CD4-positive, alpha-beta T cell (primary cell): ENCODE data around the gene KCTD21. TPM values are rescaled to one million over a fixed set of nuclear protein-coding genes. Genes with fewer than 3 reads are reported as not detected.

Experiments used
- ATAC-seq: fragments of 200-7000 bp; cut with Tn5 transposase; one replicate; pipeline ENCODE4 v1.10.0; 2022; ENCODE audit warnings: mild to moderate bottlenecking; ENCODE audit not compliant: poor library complexity
- CTCF ChIA-PET: fragments of 350-600 bp; sonication (Branson Sonifier 250); formaldehyde crosslinking; loops from one replicate; lab custom pipeline; 2021; ENCODE audit warnings: antibody characterized with exemption, inconsistent platforms; lab: Charles Lee
- POLR2A ChIA-PET: fragments of 350-600 bp; sonication (Branson Sonifier 250); formaldehyde crosslinking; loops from one replicate; lab custom pipeline; 2021; ENCODE audit warnings: antibody characterized with exemption, inconsistent platforms; lab: Charles Lee
- DNase-seq, 14 experiments: peaks; one replicate each; pipeline ENCODE4 v3.0.0-alpha.2; 2013 to 2020; ENCODE audit warnings: mixed read lengths in 2 of 14
- H3K27ac ChIP-seq, 2 donors: one replicate each; pipeline versions ENCODE4 v1.5.1 to v1.7.0; 2013; ENCODE audit warnings: low read length in 2 of 2, low read depth in 1 of 2, mild to moderate bottlenecking in 1 of 2
- H3K27me3 ChIP-seq, 2 experiments: 1 replicate in 1 of 2; 2 replicates in 1 of 2; pipeline versions ENCODE4 v1.6.1 to v1.7.0; 2013; ENCODE audit warnings: low read length in 2 of 2, control low read depth in 1 of 2, mild to moderate bottlenecking in 1 of 2, moderate library complexity in 1 of 2; ENCODE audit not compliant: insufficient read depth in 2 of 2, control insufficient read depth in 1 of 2
- H3K36me3 ChIP-seq: one replicate; pipeline ENCODE4 v1.6.1; 2013; ENCODE audit warnings: low read length, control low read depth; ENCODE audit not compliant: insufficient read depth
- H3K4me1 ChIP-seq: one replicate; pipeline ENCODE4 v1.6.1; 2013; ENCODE audit warnings: low read length, control low read depth; ENCODE audit not compliant: insufficient read depth
- H3K4me3 ChIP-seq: one replicate; pipeline ENCODE4 v1.5.1; 2013; ENCODE audit warnings: mild to moderate bottlenecking, low read length, moderate library complexity
- H3K9me3 ChIP-seq, 2 experiments: 1 replicate in 1 of 2; 2 replicates in 1 of 2; pipeline versions ENCODE4 v1.6.1 to v1.7.0; 2013; ENCODE audit warnings: low read length in 2 of 2, mild to moderate bottlenecking in 2 of 2, control low read depth in 1 of 2, moderate library complexity in 1 of 2; ENCODE audit not compliant: control insufficient read depth in 1 of 2, insufficient read depth in 1 of 2
- H3K27ac Mint-ChIP-seq: one replicate; pipeline ENCODE4 v1.8.0; 2020; ENCODE audit warnings: mixed read lengths
- H3K27me3 Mint-ChIP-seq: one replicate; pipeline ENCODE4 v1.8.0; 2021; ENCODE audit warnings: mixed read lengths
- H3K36me3 Mint-ChIP-seq: one replicate; pipeline ENCODE4 v1.8.0; 2021; ENCODE audit warnings: low read depth, mixed read lengths
- H3K4me1 Mint-ChIP-seq: one replicate; pipeline ENCODE4 v1.8.0; 2021; ENCODE audit warnings: low read depth, mixed read lengths
- H3K4me3 Mint-ChIP-seq: one replicate; pipeline ENCODE4 v1.8.0; 2020; ENCODE audit warnings: mild to moderate bottlenecking, mixed read lengths
- H3K9me3 Mint-ChIP-seq: one replicate; pipeline ENCODE4 v1.8.0; 2020; ENCODE audit warnings: mixed read lengths
- CTCF ChIP-seq: fragments of 200-600 bp; IDR thresholded peaks from one replicate; pipeline ENCODE4 v1.8.0; 2022; ENCODE audit warnings: antibody characterized with exemption, mild to moderate bottlenecking
- intact Hi-C, 2 experiments: fragments of 100-400 bp; cut with DNase I in 1 of 2; cut with micrococcal nuclease in 1 of 2; formaldehyde crosslinking; loops; one replicate each; pipeline versions ENCODE4 v1.15.1 to v1.9.0; 2023 to 2025; cut with DNase I, micrococcal nuclease
- total RNA-seq, 174 experiments: library from RNA in 2 of 174; stranded (reverse) in 2 of 174; gene quantifications; one replicate each; pipeline ENCODE4 v1.2.3 and lab custom pipeline; 2021 to 2026

KCTD21 gene
- total RNA-seq, 2 experiments from 2014 or later, result 3.5 to 6.5 TPM

- Mint-ChIP-seq H3K4me3 (no peak overlapping the region), H3K27me3 (no peaks in the 10 kb centered on the region), H3K9me3 (no peaks in the 10 kb centered on the region), H3K36me3 (peaks cover 79% of the 10 kb centered on the region), H3K4me1 (peaks cover 23% of the 10 kb centered on the region), H3K27ac (no peak overlapping the region)
- Histone ChIP-seq H3K36me3 (peaks cover 35% of the 10 kb centered on the region), H3K4me3 (no peak overlapping the region), H3K27ac (no peak overlapping the region), H3K4me1 (peaks cover 5% of the 10 kb centered on the region), H3K27me3 (no peaks in the 10 kb centered on the region), H3K9me3 (no peaks in the 10 kb centered on the region)
- ATAC-seq (no peak), DNase-seq (peak in 1 of 14 experiments; percentile 1)
- no peak for TF ChIP-seq CTCF
- intact Hi-C loops, result no loop called here
- ChIA-PET POLR2A (no interaction called here), CTCF (no interaction called here)
Observed at GRCh38 chr11:78212586-78213371, 24.4 kb upstream of the KCTD21 start.

GRCh38 chr11:78211565-78211964, 23.1 kb upstream of the KCTD21 start:
- POLR2A ChIA-PET, result no interaction called here
- Histone ChIP-seq H3K4me1 (peaks cover 10% of the 10 kb centered on the region), H3K27ac (no peak overlapping the region), H3K27me3 (no peaks in the 10 kb centered on the region), H3K4me3 (no peak overlapping the region), H3K9me3 (no peaks in the 10 kb centered on the region), H3K36me3 (peaks cover 40% of the 10 kb centered on the region)
- DNase-seq, result no peak
- Mint-ChIP-seq H3K27ac (peak overlapping the region; percentile 59), H3K9me3 (no peaks in the 10 kb centered on the region), H3K4me1 (peaks cover 25% of the 10 kb centered on the region), H3K36me3 (peaks cover 67% of the 10 kb centered on the region), H3K27me3 (no peaks in the 10 kb centered on the region), H3K4me3 (no peak overlapping the region)
- no peak for TF ChIP-seq CTCF
- intact Hi-C loops, result no loop called here
- no peak for ATAC-seq
- CTCF ChIA-PET, result no interaction called here

- H3K27ac ChIP-seq, result no peak overlapping the region
- H3K9me3 ChIP-seq, result no peaks in the 10 kb centered on the region
- H3K36me3 Mint-ChIP-seq, result peaks cover 62% of the 10 kb centered on the region
- H3K27me3 ChIP-seq, result no peaks in the 10 kb centered on the region
- ATAC-seq, result no peak
- H3K4me3 ChIP-seq, result no peak overlapping the region
- H3K9me3 Mint-ChIP-seq, result no peaks in the 10 kb centered on the region
- TF ChIP-seq CTCF, result no peak
- peaks cover 16% of the 10 kb centered on the region for H3K4me1 ChIP-seq
- intact Hi-C loops, result no loop called here
- H3K4me1 Mint-ChIP-seq, result peaks cover 34% of the 10 kb centered on the region
- ChIA-PET CTCF (no interaction called here), POLR2A (no interaction called here)
- H3K27me3 Mint-ChIP-seq, result no peaks in the 10 kb centered on the region
- peaks cover 40% of the 10 kb centered on the region for H3K36me3 ChIP-seq
- DNase-seq, result peak in 1 of 14 experiments; percentile 25
- H3K4me3 Mint-ChIP-seq, result no peak overlapping the region
- peak overlapping the region; percentile 59 for H3K27ac Mint-ChIP-seq
Observed at GRCh38 chr11:78210000-78210608, 21.7 kb upstream of the KCTD21 start.
